Brain microvascular endothelial cell (primary cell): ENCODE measurements around the gene MAP3K1.

Experiments
- DNase-seq: peaks from one replicate; pipeline ENCODE4 v3.0.0-alpha.2; 2020
- H3K27ac ChIP-seq: fragments of 250-450 bp; sonication (Bioruptor Pico); 2 replicates; pipeline ENCODE4 v1.5.1; 2020; ENCODE audit warnings: mild to moderate bottlenecking, moderate library complexity
- H3K27me3 ChIP-seq: fragments of 250-450 bp; sonication (Bioruptor Pico); replicated peaks from 2 replicates; pipeline ENCODE4 v1.5.1; 2020; ENCODE audit warnings: mild to moderate bottlenecking
- H3K36me3 ChIP-seq: fragments of 250-450 bp; sonication (Bioruptor Pico); replicated peaks from 2 replicates; pipeline ENCODE4 v1.5.1; 2020; ENCODE audit warnings: mild to moderate bottlenecking
- H3K4me3 ChIP-seq: 2 replicates; pipeline ENCODE4 v1.5.1; 2011; ENCODE audit warnings: low read depth, mild to moderate bottlenecking, control low read depth, low read length, moderate library complexity
- in situ Hi-C: cut with HindIII; loops from 2 replicates; pipeline ENCODE4 v1.10.0; 2017; ENCODE audit warnings: low sequenced_read_pairs, low pct_ligation_motif_present
- TF ChIP-seq, protein P1 (sequence below): IDR thresholded peaks from 2 replicates; pipeline ENCODE4 v1.5.1; 2011; ENCODE audit warnings: low read depth, mild to moderate bottlenecking, moderate library complexity, low read length, control low read depth, inconsistent platforms; ENCODE audit errors: missing control alignments

The MAP3K1 gene

DNA sequence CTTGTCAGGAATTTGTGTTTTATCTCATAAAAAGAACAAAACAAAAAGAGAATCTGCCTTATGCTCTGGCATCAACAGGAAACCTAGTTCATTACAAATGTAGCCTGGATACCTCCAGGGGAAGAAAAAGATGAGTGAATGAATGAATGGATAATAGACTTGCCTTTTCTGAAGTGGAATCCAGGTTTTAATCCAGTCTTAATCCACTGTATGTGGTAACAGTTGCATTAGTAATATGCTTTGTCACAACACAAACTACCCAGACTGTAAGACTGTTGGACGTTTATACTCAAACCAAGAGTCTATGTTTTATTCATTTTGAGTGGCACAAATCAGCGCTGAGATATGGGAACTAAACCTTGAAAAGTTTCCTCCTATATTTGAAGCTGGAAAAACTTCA, 32.1 kb upstream of the MAP3K1 start:
- H3K4me3 ChIP-seq, result no peak overlapping the region
- TF ChIP-seq, protein P1, sequence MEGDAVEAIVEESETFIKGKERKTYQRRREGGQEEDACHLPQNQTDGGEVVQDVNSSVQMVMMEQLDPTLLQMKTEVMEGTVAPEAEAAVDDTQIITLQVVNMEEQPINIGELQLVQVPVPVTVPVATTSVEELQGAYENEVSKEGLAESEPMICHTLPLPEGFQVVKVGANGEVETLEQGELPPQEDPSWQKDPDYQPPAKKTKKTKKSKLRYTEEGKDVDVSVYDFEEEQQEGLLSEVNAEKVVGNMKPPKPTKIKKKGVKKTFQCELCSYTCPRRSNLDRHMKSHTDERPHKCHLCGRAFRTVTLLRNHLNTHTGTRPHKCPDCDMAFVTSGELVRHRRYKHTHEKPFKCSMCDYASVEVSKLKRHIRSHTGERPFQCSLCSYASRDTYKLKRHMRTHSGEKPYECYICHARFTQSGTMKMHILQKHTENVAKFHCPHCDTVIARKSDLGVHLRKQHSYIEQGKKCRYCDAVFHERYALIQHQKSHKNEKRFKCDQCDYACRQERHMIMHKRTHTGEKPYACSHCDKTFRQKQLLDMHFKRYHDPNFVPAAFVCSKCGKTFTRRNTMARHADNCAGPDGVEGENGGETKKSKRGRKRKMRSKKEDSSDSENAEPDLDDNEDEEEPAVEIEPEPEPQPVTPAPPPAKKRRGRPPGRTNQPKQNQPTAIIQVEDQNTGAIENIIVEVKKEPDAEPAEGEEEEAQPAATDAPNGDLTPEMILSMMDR, result no peak
- no peak overlapping the region for H3K27ac ChIP-seq
- H3K36me3 ChIP-seq, result no peaks in the 10 kb centered on the region
- in situ Hi-C loops, result no loop called here
- H3K27me3 ChIP-seq, result no peaks in the 10 kb centered on the region
- DNase-seq, result no peak

DNA sequence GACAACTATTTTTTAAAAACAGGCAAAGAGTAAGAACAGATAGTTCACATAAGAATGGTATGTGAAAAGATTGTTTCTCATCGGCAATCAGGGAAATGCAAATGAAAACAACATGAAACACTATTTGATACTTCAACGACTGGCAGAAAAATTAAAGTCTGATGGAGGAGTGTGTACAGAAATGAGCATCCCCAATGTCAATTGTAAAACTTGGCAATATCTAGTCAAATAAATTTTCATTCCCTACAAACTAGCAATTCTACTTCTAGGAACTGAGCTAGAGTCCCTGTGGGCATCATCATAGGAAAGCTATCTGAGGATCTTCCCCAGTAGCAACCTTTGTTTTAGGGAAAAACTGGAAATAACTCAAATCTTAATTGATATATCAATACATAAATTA, 29.0 kb upstream of the MAP3K1 start:
- no peak overlapping the region for H3K4me3 ChIP-seq
- no peak for DNase-seq
- H3K27ac ChIP-seq, result no peak overlapping the region
- TF ChIP-seq, protein P1, result no peak
- H3K27me3 ChIP-seq, result no peaks in the 10 kb centered on the region
- H3K36me3 ChIP-seq, result no peaks in the 10 kb centered on the region
- in situ Hi-C loops, result no loop called here

DNA sequence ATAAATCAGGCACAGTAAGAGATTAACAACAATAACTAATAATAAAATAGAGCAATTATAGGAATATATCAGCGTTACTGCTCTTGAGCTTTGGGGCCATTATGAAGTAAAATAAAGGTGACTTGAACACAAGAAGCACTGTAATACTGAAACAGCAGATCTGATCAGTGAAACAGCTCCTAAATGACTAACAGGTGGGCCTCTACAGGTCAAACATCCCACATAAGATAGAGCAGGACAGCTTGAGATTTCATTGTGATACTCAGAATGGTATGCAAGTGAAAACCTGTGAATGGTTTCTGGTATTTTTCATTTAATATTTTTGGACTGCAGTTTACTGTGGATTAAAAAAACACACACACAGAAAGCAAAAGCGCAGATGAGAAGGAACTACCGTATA, 24.0 kb upstream of the MAP3K1 start:
- in situ Hi-C loops, result no loop called here
- H3K27ac ChIP-seq, result no peak overlapping the region
- no peaks in the 10 kb centered on the region for H3K36me3 ChIP-seq
- no peak overlapping the region for H3K4me3 ChIP-seq
- TF ChIP-seq, protein P1, result no peak
- no peak for DNase-seq
- H3K27me3 ChIP-seq, result no peaks in the 10 kb centered on the region

DNA sequence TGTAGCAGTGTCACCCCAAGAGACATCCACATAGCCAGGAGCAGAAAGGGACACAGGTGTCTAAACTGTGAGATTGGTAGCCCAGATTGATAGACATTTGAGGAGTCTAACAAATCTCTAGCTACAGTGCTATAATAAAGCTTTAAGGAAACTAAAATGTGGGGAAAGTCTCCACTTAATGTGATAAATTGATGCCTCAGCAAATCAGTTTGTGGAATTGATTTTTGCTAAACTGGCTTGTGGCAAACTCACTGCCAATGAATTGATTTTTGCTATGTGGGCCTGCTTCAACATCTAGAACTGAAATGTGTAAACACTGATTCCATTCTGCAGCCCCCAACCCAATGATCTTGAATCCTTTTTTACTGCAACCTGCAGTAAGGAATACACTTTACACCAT, 16.8 kb upstream of the MAP3K1 start:
- Histone ChIP-seq H3K4me3 (no peak overlapping the region), H3K27me3 (no peaks in the 10 kb centered on the region), H3K36me3 (no peaks in the 10 kb centered on the region), H3K27ac (no peak overlapping the region)
- DNase-seq, result no peak
- in situ Hi-C loops, result no loop called here
- TF ChIP-seq, protein P1, result no peak

DNA sequence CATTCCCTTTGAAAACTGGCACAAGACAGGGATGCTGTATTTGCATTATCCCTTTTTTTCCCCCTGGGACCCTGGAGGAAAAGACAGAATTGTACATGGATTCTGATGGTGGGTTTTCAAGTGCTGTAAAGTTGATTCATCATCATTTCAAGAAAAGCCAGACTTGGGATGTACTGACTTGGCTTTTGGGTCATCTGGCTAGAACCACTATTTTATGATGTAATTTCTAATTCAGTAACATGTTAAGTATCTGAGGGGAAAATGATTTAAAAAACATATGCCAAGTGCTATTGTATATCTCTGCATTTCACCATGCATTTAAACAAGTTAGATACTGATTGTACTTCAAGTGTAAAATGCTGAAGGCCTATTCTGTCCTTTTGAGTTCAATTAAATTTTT, 15.2 kb upstream of the MAP3K1 start:
- TF ChIP-seq, protein P1, result no peak
- H3K36me3 ChIP-seq, result no peaks in the 10 kb centered on the region
- in situ Hi-C loops, result no loop called here

DNA sequence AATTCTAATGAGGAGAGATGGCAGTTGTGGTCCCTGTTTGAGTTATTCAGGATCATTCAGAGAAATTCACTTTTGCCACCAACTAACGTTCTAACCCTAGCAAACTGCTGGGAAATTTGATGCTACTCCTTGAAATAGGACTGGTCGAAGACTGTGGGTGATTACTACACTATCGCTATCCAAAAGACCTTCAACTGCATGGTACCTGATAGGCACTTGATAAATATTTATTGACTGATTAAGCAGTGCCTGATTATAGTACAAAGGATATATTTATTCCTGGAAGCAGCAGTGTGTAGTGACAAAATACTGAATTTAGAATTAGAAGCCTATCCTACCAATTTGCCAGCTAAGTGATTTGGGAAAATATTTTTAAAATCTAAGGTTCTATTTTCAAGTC, 14.1 kb upstream of the MAP3K1 start:
- Histone ChIP-seq H3K36me3 (no peaks in the 10 kb centered on the region), H3K27me3 (no peaks in the 10 kb centered on the region), H3K27ac (no peak overlapping the region), H3K4me3 (no peak overlapping the region)
- in situ Hi-C loops, result no loop called here
- TF ChIP-seq, protein P1, result no peak
- no peak for DNase-seq

More for the DNA sequence above, 15.2 kb upstream of the MAP3K1 start:
- Histone ChIP-seq H3K4me3 (no peak overlapping the region), H3K27ac (no peak overlapping the region), H3K27me3 (no peaks in the 10 kb centered on the region)
- no peak for DNase-seq
